HG02852 (cell line): ENCODE data around the gene SLC35E2B.
"Not testable (repeated sequence)": the region's sequence is repeated elsewhere in the genome, so short reads cannot be mapped to it uniquely, and the experiment has no call there.

ENCODE experiments used
- ATAC-seq: cut with Tn5 transposase; IDR thresholded peaks from one replicate; pipeline ENCODE4 v1.9.1; 2021; ENCODE audit warnings: mild to moderate bottlenecking, moderate library complexity; ENCODE audit not compliant: unreplicated experiment

The SLC35E2B gene

GRCh38 chr1:1692714-1693647, at the start of gene SLC35E2B:
Gene SLC35E2B (minus strand): TSS chr1:1692795. CDS start chr1:1676699, 16,096 bp downstream.
- peak; percentile 74 for ATAC-seq

- not testable (repeated sequence) for ATAC-seq
These were observed 48.4 kb upstream of the SLC35E2B start for GRCh38 chr1:1741013-1741412.

GRCh38 chr1:1738799-1739337, 46.3 kb upstream of the SLC35E2B start:
- not testable (repeated sequence) for ATAC-seq

GRCh38 chr1:1737675-1738590, 45.3 kb upstream of the SLC35E2B start:
- not testable (repeated sequence) for ATAC-seq

DNA sequence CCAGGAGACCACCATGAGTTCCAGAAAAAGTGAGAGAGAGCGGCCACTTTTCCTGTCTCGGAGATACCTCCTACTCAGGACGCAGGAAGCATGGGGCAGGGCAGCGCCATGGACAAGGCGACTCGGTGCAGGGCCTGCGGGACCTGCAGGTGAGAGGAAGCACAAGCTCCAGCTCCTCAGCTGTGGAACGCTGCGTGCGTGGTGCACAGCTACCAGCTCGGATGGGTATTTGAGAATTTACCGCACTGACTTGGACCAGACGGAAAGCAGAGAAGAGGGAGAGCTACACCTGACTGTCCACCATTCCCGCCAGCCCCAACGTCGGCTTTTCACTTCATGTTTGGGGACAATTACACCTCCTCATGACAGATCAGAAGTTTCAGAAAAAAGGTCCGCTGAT, 39.8 kb upstream of the SLC35E2B start:
- ATAC-seq, result no peak

DNA sequence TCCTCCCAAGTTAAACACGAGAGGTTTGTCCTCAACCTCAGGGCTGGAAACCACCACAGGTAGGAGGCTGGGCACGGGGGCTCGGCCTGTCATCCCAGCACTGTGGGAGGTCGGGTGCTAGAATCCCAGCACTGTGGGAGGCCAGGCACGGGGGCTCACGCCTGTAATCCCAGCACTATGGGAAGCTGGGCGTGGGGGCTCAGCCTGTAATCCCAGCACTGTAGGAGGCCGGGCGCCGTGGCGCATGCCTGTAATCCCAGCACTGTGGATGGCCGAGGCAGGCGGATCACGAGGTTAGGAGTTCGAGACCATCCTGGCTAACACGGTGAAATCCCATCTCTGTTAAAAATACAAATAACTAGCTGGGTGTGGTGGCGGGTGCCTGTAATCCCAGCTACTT, 38.3 kb upstream of the SLC35E2B start:
- ATAC-seq, result no peak

- not testable (repeated sequence) for ATAC-seq
These were observed 37.6 kb upstream of the SLC35E2B start for GRCh38 chr1:1730230-1730629.

DNA sequence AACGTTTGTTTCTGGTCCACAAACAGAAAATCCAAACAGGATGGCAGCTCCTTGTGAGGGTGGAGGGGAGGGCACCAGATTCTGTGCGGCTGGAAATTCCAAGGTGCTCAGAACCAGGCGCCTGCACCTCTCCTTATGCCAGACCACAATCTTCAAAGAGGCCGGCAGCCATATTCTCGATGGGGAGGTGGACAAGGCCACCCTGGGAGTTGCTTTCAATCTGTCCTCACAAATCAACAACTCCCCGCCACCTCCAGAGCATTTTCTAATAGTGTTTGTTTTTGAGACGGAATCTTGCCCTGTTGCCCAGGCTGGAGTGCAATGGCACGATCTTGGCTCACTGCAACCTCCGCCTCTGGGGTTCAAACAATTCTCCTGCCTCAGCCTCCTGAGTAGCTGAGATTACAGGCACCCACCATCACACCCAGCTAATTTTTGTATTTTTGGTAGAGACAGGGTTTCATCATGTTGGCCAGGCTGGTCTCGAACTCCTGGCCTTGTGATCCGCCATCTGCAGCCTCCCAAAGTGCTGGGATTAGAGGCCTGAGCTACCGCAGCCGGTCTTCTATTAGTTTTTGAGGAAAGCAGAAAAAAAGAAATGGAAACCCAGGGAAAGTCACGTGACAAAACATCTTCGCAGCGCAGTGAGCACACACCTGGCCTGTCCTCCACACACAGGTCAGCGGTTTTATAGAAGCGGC, 36.7 kb upstream of the SLC35E2B start:
- ATAC-seq, result not testable (repeated sequence)

GRCh38 chr1:1728308-1729005, 35.9 kb upstream of the SLC35E2B start:
- not testable (repeated sequence) for ATAC-seq

- ATAC-seq, result not testable (repeated sequence)
These were observed 34.6 kb upstream of the SLC35E2B start for GRCh38 chr1:1727131-1727651.

- ATAC-seq, result not testable (repeated sequence)
These were observed 33.5 kb upstream of the SLC35E2B start for GRCh38 chr1:1726088-1726487.

- ATAC-seq, result peak; percentile 91
These were observed 31.7 kb upstream of the SLC35E2B start, which contains the start of gene CDK11A for GRCh38 chr1:1724035-1724864. Gene CDK11A (minus strand): TSS chr1:1724357. CDS start chr1:1722818, 1,539 bp downstream.

DNA sequence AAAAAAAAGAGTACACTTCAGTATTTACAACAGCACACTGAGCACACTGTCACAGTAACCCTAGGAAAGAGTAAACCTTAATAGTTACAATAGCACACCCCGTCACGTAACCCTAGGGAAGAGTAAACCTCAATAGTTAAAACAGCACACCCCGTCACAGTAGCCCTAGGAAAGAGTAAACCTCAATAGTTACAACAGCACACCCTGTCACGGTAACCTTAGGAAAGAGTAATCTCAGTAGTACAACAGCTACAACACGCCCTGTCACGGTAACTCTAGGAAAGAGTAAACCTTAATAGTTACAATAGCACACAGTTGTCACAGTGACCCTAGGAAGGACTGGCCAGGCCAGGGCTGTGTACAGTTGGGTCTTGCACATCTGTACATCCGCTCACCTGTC, 28.6 kb upstream of the SLC35E2B start:
- no peak for ATAC-seq

DNA sequence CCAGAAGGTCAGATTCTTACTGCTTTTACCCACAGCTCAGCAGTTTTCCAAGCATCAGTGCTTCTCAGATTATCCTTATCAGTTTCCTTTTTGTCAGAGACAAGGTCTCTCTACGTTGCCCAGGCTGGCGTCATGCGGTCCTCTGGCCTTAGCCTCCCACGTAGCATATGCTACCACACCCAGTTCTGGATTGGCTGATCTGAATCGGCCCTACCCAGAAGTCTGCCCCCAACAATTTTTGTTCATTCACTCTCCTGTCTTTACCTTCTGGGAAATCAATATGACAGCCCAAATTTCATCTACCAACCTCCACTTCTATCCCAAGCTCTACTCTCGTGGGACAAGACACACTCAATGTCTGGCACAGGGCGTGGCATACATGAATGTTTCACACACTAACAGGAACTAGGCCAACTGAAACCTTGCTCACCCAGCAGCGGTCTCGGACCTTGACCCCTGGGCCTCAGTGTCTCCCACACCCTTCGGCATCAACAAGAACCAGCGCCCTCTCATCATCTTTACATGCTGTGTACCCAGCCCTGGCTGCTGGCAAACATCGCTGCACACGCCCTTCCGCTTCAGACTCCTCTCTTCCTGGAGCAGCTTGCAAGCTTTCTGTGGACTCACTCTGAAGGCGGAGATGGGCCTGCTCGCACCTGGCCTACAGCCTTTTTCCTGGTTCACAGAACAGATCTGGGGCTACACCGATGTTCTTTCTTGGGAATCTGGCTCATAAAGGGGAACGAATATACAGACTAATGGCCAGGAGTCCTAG, 22.7 kb upstream of the SLC35E2B start:
- ATAC-seq, result not testable (repeated sequence)

GRCh38 chr1:1707897-1708296, 15.3 kb upstream of the SLC35E2B start:
- not testable (repeated sequence) for ATAC-seq

GRCh38 chr1:1707241-1707640, 14.6 kb upstream of the SLC35E2B start:
- not testable (repeated sequence) for ATAC-seq

GRCh38 chr1:1705623-1706022, 13.0 kb upstream of the SLC35E2B start:
- ATAC-seq, result not testable (repeated sequence)
